ENCODE measurements around the gene LIX1L.

LIX1L gene

GRCh38 chr1:145961109-145961424, 3.2 kb upstream of the LIX1L start:
- no peaks in the 10 kb centered on the region for H3K9me3 ChIP-seq (ENCODE audit: insufficient read depth, low read depth, low read length)
- WGBS = under 1% methylated on average over 22 of the region's 22 CpGs
- peak overlapping the region; percentile 92 for H3K4me3 ChIP-seq (ENCODE audit: low read length)
- no peak overlapping the region for H3K27ac ChIP-seq (ENCODE audit: low read depth, low read length)
- H3K4me1 ChIP-seq (ENCODE audit: insufficient read depth, low read length) = peaks cover 22% of the 10 kb centered on the region
- no peaks in the 10 kb centered on the region for H3K36me3 ChIP-seq (ENCODE audit: insufficient read depth, low read length)
- peaks cover 77% of the 10 kb centered on the region for H3K27me3 ChIP-seq (ENCODE audit: insufficient read depth, low read length)
- H3K9ac ChIP-seq (ENCODE audit: low read depth, low read length) = no peak overlapping the region

- Histone ChIP-seq H3K4me1 (ENCODE audit: insufficient read depth, low read length) (peaks cover 22% of the 10 kb centered on the region), H3K27me3 (ENCODE audit: insufficient read depth, low read length) (peaks cover 82% of the 10 kb centered on the region), H3K9ac (ENCODE audit: low read depth, low read length) (peak overlapping the region; percentile 28; the same call in 1 of the 2 replicates), H3K27ac (ENCODE audit: low read depth, low read length) (peak overlapping the region; percentile 21; the same call in 1 of the 2 replicates), H3K36me3 (ENCODE audit: insufficient read depth, low read length) (no peaks in the 10 kb centered on the region), H3K4me3 (ENCODE audit: low read length) (peak overlapping the region; percentile 92), H3K9me3 (ENCODE audit: insufficient read depth, low read depth, low read length) (no peaks in the 10 kb centered on the region)
- under 1% methylated on average over 43 of the region's 44 CpGs for WGBS
Measured at GRCh38 chr1:145960468-145961108, 2.8 kb upstream of the LIX1L start.

DNA sequence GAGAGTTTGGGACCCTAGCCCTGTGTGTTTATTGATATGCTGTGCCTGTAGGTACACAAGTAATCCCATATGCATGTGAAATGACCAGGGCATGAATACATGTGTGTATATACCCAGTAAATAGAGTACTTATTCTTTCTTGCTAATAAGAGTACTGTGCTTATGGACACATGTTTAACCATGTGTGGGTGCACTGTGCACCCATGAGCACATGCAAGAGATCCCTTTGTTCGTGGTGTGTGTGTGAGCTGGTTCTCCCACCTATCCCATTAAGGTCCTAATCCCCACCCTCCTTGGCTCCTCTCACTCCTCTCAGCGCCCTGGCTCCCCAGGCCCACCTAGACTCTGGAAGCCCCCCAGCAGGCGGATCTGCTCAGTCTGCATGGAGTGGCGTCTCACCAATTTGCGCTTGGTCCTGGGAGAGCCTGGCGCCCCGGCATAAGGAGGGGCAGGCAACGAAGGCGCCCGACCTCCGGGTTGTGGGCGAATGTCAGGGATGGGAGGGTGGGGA, 2.2 kb upstream of the LIX1L start:
- Histone ChIP-seq H3K4me3 (ENCODE audit: low read length) (peak overlapping the region; percentile 92), H3K27me3 (ENCODE audit: insufficient read depth, low read length) (peaks cover 88% of the 10 kb centered on the region), H3K9me3 (ENCODE audit: insufficient read depth, low read depth, low read length) (no peaks in the 10 kb centered on the region), H3K4me1 (ENCODE audit: insufficient read depth, low read length) (peaks cover 22% of the 10 kb centered on the region), H3K9ac (ENCODE audit: low read depth, low read length) (no peak overlapping the region), H3K36me3 (ENCODE audit: insufficient read depth, low read length) (no peaks in the 10 kb centered on the region), H3K27ac (ENCODE audit: low read depth, low read length) (no peak overlapping the region)
- WGBS = 8% methylated on average over 12 of the region's 12 CpGs

GRCh38 chr1:145959333-145959732, 1.5 kb upstream of the LIX1L start:
- Histone ChIP-seq H3K9me3 (ENCODE audit: insufficient read depth, low read depth, low read length) (no peaks in the 10 kb centered on the region), H3K27me3 (ENCODE audit: insufficient read depth, low read length) (peaks cover 94% of the 10 kb centered on the region), H3K9ac (ENCODE audit: low read depth, low read length) (no peak overlapping the region), H3K27ac (ENCODE audit: low read depth, low read length) (no peak overlapping the region), H3K4me1 (ENCODE audit: insufficient read depth, low read length) (peaks cover 22% of the 10 kb centered on the region), H3K4me3 (ENCODE audit: low read length) (no peak overlapping the region), H3K36me3 (ENCODE audit: insufficient read depth, low read length) (no peaks in the 10 kb centered on the region)

GRCh38 chr1:145958734-145959133, 917 bp upstream of the LIX1L start:
- Histone ChIP-seq H3K9ac (ENCODE audit: low read depth, low read length) (no peak overlapping the region), H3K27ac (ENCODE audit: low read depth, low read length) (no peak overlapping the region), H3K9me3 (ENCODE audit: insufficient read depth, low read depth, low read length) (no peaks in the 10 kb centered on the region), H3K27me3 (ENCODE audit: insufficient read depth, low read length) (peaks cover 94% of the 10 kb centered on the region), H3K4me3 (ENCODE audit: low read length) (no peak overlapping the region), H3K36me3 (ENCODE audit: insufficient read depth, low read length) (no peaks in the 10 kb centered on the region), H3K4me1 (ENCODE audit: insufficient read depth, low read length) (peaks cover 18% of the 10 kb centered on the region)

- peaks cover 10% of the 10 kb centered on the region; the same call in 1 of the 2 replicates for H3K4me1 ChIP-seq (ENCODE audit: insufficient read depth, low read length)
Measured at GRCh38 chr1:145956781-145957442, 905 bp downstream of the LIX1L start.

DNA sequence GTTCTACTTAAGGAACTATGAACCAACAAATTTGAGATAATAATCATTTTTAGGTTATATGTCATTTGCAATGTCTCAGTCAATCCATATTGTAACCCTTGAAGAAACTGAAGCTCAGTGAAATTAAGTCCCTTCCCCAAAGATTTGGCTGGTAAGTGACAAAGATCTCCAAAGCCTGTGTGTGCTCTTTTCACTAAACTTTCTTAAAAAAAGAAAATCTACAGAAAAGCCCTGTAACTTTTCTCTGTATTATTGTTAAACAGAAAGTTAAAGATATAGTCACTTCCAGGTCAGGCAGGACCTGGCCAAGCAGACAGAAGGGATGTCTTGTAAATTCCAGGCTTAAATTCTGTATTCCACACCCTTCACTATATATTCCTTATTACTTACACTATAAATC, 1.5 kb downstream of the LIX1L start:
- Histone ChIP-seq H3K4me1 (ENCODE audit: insufficient read depth, low read length) (peaks cover 10% of the 10 kb centered on the region; the same call in 1 of the 2 replicates), H3K9me3 (ENCODE audit: insufficient read depth, low read depth, low read length) (no peaks in the 10 kb centered on the region), H3K36me3 (ENCODE audit: insufficient read depth, low read length) (no peaks in the 10 kb centered on the region), H3K9ac (ENCODE audit: low read depth, low read length) (no peak overlapping the region), H3K27me3 (ENCODE audit: insufficient read depth, low read length) (peaks cover 74% of the 10 kb centered on the region), H3K4me3 (ENCODE audit: low read length) (peak overlapping the region; percentile 65), H3K27ac (ENCODE audit: low read depth, low read length) (no peak overlapping the region)

More at GRCh38 chr1:145956781-145957442, 905 bp downstream of the LIX1L start:
- Histone ChIP-seq H3K4me3 (ENCODE audit: low read length) (peak overlapping the region; percentile 65), H3K9ac (ENCODE audit: low read depth, low read length) (no peak overlapping the region), H3K9me3 (ENCODE audit: insufficient read depth, low read depth, low read length) (no peaks in the 10 kb centered on the region), H3K36me3 (ENCODE audit: insufficient read depth, low read length) (no peaks in the 10 kb centered on the region), H3K27ac (ENCODE audit: low read depth, low read length) (no peak overlapping the region), H3K27me3 (ENCODE audit: insufficient read depth, low read length) (peaks cover 79% of the 10 kb centered on the region)
- WGBS = 54% methylated on average over 3 of the region's 3 CpGs

- H3K9ac ChIP-seq (ENCODE audit: low read depth, low read length) = no peak overlapping the region
Measured at GRCh38 chr1:145955436-145955835, 2.4 kb downstream of the LIX1L start.

GRCh38 chr1:145953861-145954260, 4.0 kb downstream of the LIX1L start:
- Histone ChIP-seq H3K27me3 (ENCODE audit: insufficient read depth, low read length) (peaks cover 48% of the 10 kb centered on the region), H3K9ac (ENCODE audit: low read depth, low read length) (no peak overlapping the region), H3K4me3 (ENCODE audit: low read length) (no peak overlapping the region), H3K36me3 (ENCODE audit: insufficient read depth, low read length) (no peaks in the 10 kb centered on the region), H3K9me3 (ENCODE audit: insufficient read depth, low read depth, low read length) (no peaks in the 10 kb centered on the region), H3K27ac (ENCODE audit: low read depth, low read length) (no peak overlapping the region), H3K4me1 (ENCODE audit: insufficient read depth, low read length) (peaks cover 10% of the 10 kb centered on the region; the same call in 1 of the 2 replicates)
- WGBS = 96% methylated on average over 6 of the region's 6 CpGs

More at GRCh38 chr1:145955436-145955835, 2.4 kb downstream of the LIX1L start:
- peaks cover 10% of the 10 kb centered on the region; the same call in 1 of the 2 replicates for H3K4me1 ChIP-seq (ENCODE audit: insufficient read depth, low read length)
- no peak overlapping the region for H3K27ac ChIP-seq (ENCODE audit: low read depth, low read length)
- no peaks in the 10 kb centered on the region for H3K9me3 ChIP-seq (ENCODE audit: insufficient read depth, low read depth, low read length)
- WGBS = 77% methylated on average over 2 of the region's 2 CpGs
- peaks cover 64% of the 10 kb centered on the region for H3K27me3 ChIP-seq (ENCODE audit: insufficient read depth, low read length)
- H3K4me3 ChIP-seq (ENCODE audit: low read length) = no peak overlapping the region
- H3K36me3 ChIP-seq (ENCODE audit: insufficient read depth, low read length) = no peaks in the 10 kb centered on the region

GRCh38 chr1:145952903-145953302, 4.9 kb downstream of the LIX1L start:
- Histone ChIP-seq H3K27me3 (ENCODE audit: insufficient read depth, low read length) (peaks cover 40% of the 10 kb centered on the region), H3K9ac (ENCODE audit: low read depth, low read length) (no peak overlapping the region), H3K9me3 (ENCODE audit: insufficient read depth, low read depth, low read length) (no peaks in the 10 kb centered on the region), H3K27ac (ENCODE audit: low read depth, low read length) (no peak overlapping the region), H3K4me3 (ENCODE audit: low read length) (no peak overlapping the region), H3K4me1 (ENCODE audit: insufficient read depth, low read length) (peaks cover 6% of the 10 kb centered on the region; the same call in 1 of the 2 replicates), H3K36me3 (ENCODE audit: insufficient read depth, low read length) (no peaks in the 10 kb centered on the region)
- WGBS = 100% methylated on average over 3 of the region's 3 CpGs

GRCh38 chr1:145951526-145951925, 6.3 kb downstream of the LIX1L start:
- 85% methylated on average over 1 of the region's 1 CpG for WGBS
- no peak overlapping the region for H3K9ac ChIP-seq (ENCODE audit: low read depth, low read length)
- no peaks in the 10 kb centered on the region for H3K9me3 ChIP-seq (ENCODE audit: insufficient read depth, low read depth, low read length)
- H3K4me1 ChIP-seq (ENCODE audit: insufficient read depth, low read length) = peaks cover 12% of the 10 kb centered on the region
- H3K36me3 ChIP-seq (ENCODE audit: insufficient read depth, low read length) = no peaks in the 10 kb centered on the region
- H3K27me3 ChIP-seq (ENCODE audit: insufficient read depth, low read length) = peaks cover 30% of the 10 kb centered on the region
- H3K4me3 ChIP-seq (ENCODE audit: low read length) = no peak overlapping the region
- H3K27ac ChIP-seq (ENCODE audit: low read depth, low read length) = no peak overlapping the region
